Activated naive CD4-positive, alpha-beta T cell treated with anti-CD3 and anti-CD28 coated beads, Interleukin-2, amount 50 U/mL, for 16 hours (primary cell): ENCODE measurements around the gene TNFAIP3.

Experiments used
- DNase-seq: peaks from one replicate; pipeline ENCODE4 v3.0.0-alpha.2; 2020

TNFAIP3 gene

GRCh38 chr6:137866200-137866913, 702 bp upstream of the TNFAIP3 start:
- no peak for DNase-seq

- DNase-seq, result peak; percentile 33
These were observed 838 bp downstream of the TNFAIP3 start for GRCh38 chr6:137867685-137868509.

- DNase-seq, result no peak
These were observed 1.9 kb downstream of the TNFAIP3 start for GRCh38 chr6:137868721-137869548.

GRCh38 chr6:137869549-137870307, 2.7 kb downstream of the TNFAIP3 start:
- no peak for DNase-seq

- no peak for DNase-seq
These were observed 3.2 kb downstream of the TNFAIP3 start for GRCh38 chr6:137870308-137870644.

- peak; percentile 49 for DNase-seq
These were observed 3.7 kb downstream of the TNFAIP3 start for GRCh38 chr6:137870744-137871247.

- no peak for DNase-seq
These were observed 4.2 kb downstream of the TNFAIP3 start for GRCh38 chr6:137871291-137871690.

GRCh38 chr6:137871831-137872454, 4.9 kb downstream of the TNFAIP3 start:
- no peak for DNase-seq

GRCh38 chr6:137872581-137873115, 5.6 kb downstream of the TNFAIP3 start:
- no peak for DNase-seq

- peak; percentile 89 for DNase-seq
These were observed 6.3 kb downstream of the TNFAIP3 start for GRCh38 chr6:137873273-137873762.

GRCh38 chr6:137874204-137875057, 7.4 kb downstream of the TNFAIP3 start:
- DNase-seq, result no peak

- no peak for DNase-seq
These were observed 8.0 kb downstream of the TNFAIP3 start for GRCh38 chr6:137875058-137875520.

GRCh38 chr6:137875606-137876005, 8.5 kb downstream of the TNFAIP3 start:
- DNase-seq, result no peak

GRCh38 chr6:137876547-137876946, 9.5 kb downstream of the TNFAIP3 start:
- no peak for DNase-seq

GRCh38 chr6:137877113-137877512, 10.1 kb downstream of the TNFAIP3 start:
- DNase-seq, result no peak

GRCh38 chr6:137877606-137878005, 10.5 kb downstream of the TNFAIP3 start:
- DNase-seq, result no peak

- no peak for DNase-seq
These were observed 11.0 kb downstream of the TNFAIP3 start for GRCh38 chr6:137878029-137878428.

- no peak for DNase-seq
These were observed 11.6 kb downstream of the TNFAIP3 start for GRCh38 chr6:137878486-137879285.

GRCh38 chr6:137879299-137879698, 12.2 kb downstream of the TNFAIP3 start:
- DNase-seq, result no peak
